ENCODE results near the gene SLC9A3.

SLC9A3 gene

GRCh38 chr5:500491-500890, 23.8 kb downstream of the SLC9A3 start:
- H3K27ac ChIP-seq (ENCODE audit: insufficient read depth in 1 of 2, low read depth in 1 of 2, low read length in 2 of 2, poor library complexity in 1 of 2, severe bottlenecking in 2 of 2): no peak overlapping the region
- no peaks in the 10 kb centered on the region for H3K9me3 ChIP-seq (ENCODE audit: control extremely low read depth in 1 of 5, control insufficient read depth in 4 of 5, insufficient read depth in 2 of 5, low read depth in 1 of 5, low read length in 4 of 5)
- 100% methylated on average over 4 of the region's 10 CpGs for whole genome bisulfite sequencing (ENCODE audit: insufficient coverage)
- H3K36me3 ChIP-seq (ENCODE audit: control insufficient read depth in 4 of 4, insufficient read depth in 4 of 4, low read length in 3 of 4): no peaks in the 10 kb centered on the region
- no peak for DNase-seq
- peaks cover 0 to 49% (median 9%) of the 10 kb centered on the region in 5 experiments for H3K27me3 ChIP-seq (replicated peaks in 2 of 5; ENCODE audit: control insufficient read depth in 4 of 5, insufficient read depth in 5 of 5, low read length in 4 of 5)
- H3K4me1 ChIP-seq (ENCODE audit: control extremely low read depth in 1 of 4, control insufficient read depth in 4 of 4, insufficient read depth in 4 of 4, low read length in 3 of 4): peaks cover 0 to 12% (median 10%) of the 10 kb centered on the region in 4 experiments
- CTCF ChIA-PET: interaction anchor here (0.7 kb wide), 1 partner anchor 134 kb away, joined by 3 read pairs; no protein-coding TSS in a partner anchor
- no peak overlapping the region for H3K4me3 ChIP-seq (ENCODE audit: control insufficient read depth in 1 of 7, extremely low read depth in 1 of 7, insufficient read depth in 4 of 7, low read depth in 2 of 7, low read length in 6 of 7)
- POLR2A ChIA-PET: no interaction called here

- WGBS (ENCODE audit: insufficient coverage): 97% methylated on average over 32 of the region's 32 CpGs
- ChIA-PET CTCF (interaction anchor here (0.7 to 1.1 kb wide), 2 partner anchors 25 to 135 kb away, joined by 3 to 4 read pairs; no protein-coding TSS in a partner anchor), POLR2A (no interaction called here)
- no peak overlapping the region for H3K4me3 ChIP-seq (ENCODE audit: control insufficient read depth in 1 of 7, extremely low read depth in 1 of 7, insufficient read depth in 4 of 7, low read depth in 2 of 7, low read length in 6 of 7)
- H3K36me3 ChIP-seq (ENCODE audit: control insufficient read depth in 4 of 4, insufficient read depth in 4 of 4, low read length in 3 of 4): no peaks in the 10 kb centered on the region
- DNase-seq: no peak
- H3K9me3 ChIP-seq (ENCODE audit: control extremely low read depth in 1 of 5, control insufficient read depth in 4 of 5, insufficient read depth in 2 of 5, low read depth in 1 of 5, low read length in 4 of 5): no peaks in the 10 kb centered on the region
- no peak overlapping the region for H3K27ac ChIP-seq (ENCODE audit: insufficient read depth in 1 of 2, low read depth in 1 of 2, low read length in 2 of 2, poor library complexity in 1 of 2, severe bottlenecking in 2 of 2)
- peaks cover 0 to 45% (median 9%) of the 10 kb centered on the region in 5 experiments for H3K27me3 ChIP-seq (replicated peaks in 2 of 5; ENCODE audit: control insufficient read depth in 4 of 5, insufficient read depth in 5 of 5, low read length in 4 of 5)
- peaks cover 0 to 12% (median 10%) of the 10 kb centered on the region in 4 experiments for H3K4me1 ChIP-seq (ENCODE audit: control extremely low read depth in 1 of 4, control insufficient read depth in 4 of 4, insufficient read depth in 4 of 4, low read length in 3 of 4)
These were observed 24.7 kb downstream of the SLC9A3 start for GRCh38 chr5:499233-500209.

- WGBS (ENCODE audit: insufficient coverage): 84% methylated on average over 34 of the region's 40 CpGs
- H3K27me3 ChIP-seq (replicated peaks in 2 of 5; ENCODE audit: control insufficient read depth in 4 of 5, insufficient read depth in 5 of 5, low read length in 4 of 5): peaks cover 0 to 52% (median 9%) of the 10 kb centered on the region in 5 experiments
- DNase-seq: no peak
- POLR2A ChIA-PET: no interaction called here
- H3K36me3 ChIP-seq (ENCODE audit: control insufficient read depth in 4 of 4, insufficient read depth in 4 of 4, low read length in 3 of 4): no peaks in the 10 kb centered on the region
- H3K27ac ChIP-seq (ENCODE audit: insufficient read depth in 1 of 2, low read depth in 1 of 2, low read length in 2 of 2, poor library complexity in 1 of 2, severe bottlenecking in 2 of 2): no peak overlapping the region
- CTCF ChIA-PET: interaction anchor here (1.1 to 1.2 kb wide), 2 partner anchors 24 to 51 kb away, joined by 3 to 4 read pairs; no protein-coding TSS in a partner anchor
- no peaks in the 10 kb centered on the region for H3K9me3 ChIP-seq (ENCODE audit: control extremely low read depth in 1 of 5, control insufficient read depth in 4 of 5, insufficient read depth in 2 of 5, low read depth in 1 of 5, low read length in 4 of 5)
- no peak overlapping the region for H3K4me3 ChIP-seq (ENCODE audit: control insufficient read depth in 1 of 7, extremely low read depth in 1 of 7, insufficient read depth in 4 of 7, low read depth in 2 of 7, low read length in 6 of 7)
- peaks cover 0 to 12% (median 10%) of the 10 kb centered on the region in 4 experiments for H3K4me1 ChIP-seq (ENCODE audit: control extremely low read depth in 1 of 4, control insufficient read depth in 4 of 4, insufficient read depth in 4 of 4, low read length in 3 of 4)
These were observed 26.3 kb downstream of the SLC9A3 start for GRCh38 chr5:497871-498509.

- WGBS (ENCODE audit: insufficient coverage): 92% methylated on average over 21 of the region's 22 CpGs
- no peaks in the 10 kb centered on the region for H3K9me3 ChIP-seq (ENCODE audit: control extremely low read depth in 1 of 5, control insufficient read depth in 4 of 5, insufficient read depth in 2 of 5, low read depth in 1 of 5, low read length in 4 of 5)
- no peak overlapping the region for H3K4me3 ChIP-seq (ENCODE audit: control insufficient read depth in 1 of 7, extremely low read depth in 1 of 7, insufficient read depth in 4 of 7, low read depth in 2 of 7, low read length in 6 of 7)
- H3K27me3 ChIP-seq (replicated peaks in 2 of 5; ENCODE audit: control insufficient read depth in 4 of 5, insufficient read depth in 5 of 5, low read length in 4 of 5): peaks cover 0 to 45% (median 7%) of the 10 kb centered on the region in 5 experiments
- H3K4me1 ChIP-seq (ENCODE audit: control extremely low read depth in 1 of 4, control insufficient read depth in 4 of 4, insufficient read depth in 4 of 4, low read length in 3 of 4): peaks cover 0 to 10% (median 8%) of the 10 kb centered on the region in 4 experiments
- DNase-seq: no peak
- H3K36me3 ChIP-seq (ENCODE audit: control insufficient read depth in 4 of 4, insufficient read depth in 4 of 4, low read length in 3 of 4): no peaks in the 10 kb centered on the region
- ChIA-PET CTCF (interaction anchor here (1.2 kb wide), 1 partner anchor 50 kb away, joined by 3 read pairs; no protein-coding TSS in a partner anchor), POLR2A (no interaction called here)
- H3K27ac ChIP-seq (ENCODE audit: insufficient read depth in 1 of 2, low read depth in 1 of 2, low read length in 2 of 2, poor library complexity in 1 of 2, severe bottlenecking in 2 of 2): no peak overlapping the region
These were observed 27.1 kb downstream of the SLC9A3 start for GRCh38 chr5:497090-497700.

- WGBS (ENCODE audit: insufficient coverage): 69% methylated on average over 19 of the region's 19 CpGs
- Histone ChIP-seq H3K36me3 (ENCODE audit: control insufficient read depth in 4 of 4, insufficient read depth in 4 of 4, low read length in 3 of 4) (no peaks in the 10 kb centered on the region), H3K9me3 (ENCODE audit: control extremely low read depth in 1 of 5, control insufficient read depth in 4 of 5, insufficient read depth in 2 of 5, low read depth in 1 of 5, low read length in 4 of 5) (no peaks in the 10 kb centered on the region), H3K4me1 (ENCODE audit: control extremely low read depth in 1 of 4, control insufficient read depth in 4 of 4, insufficient read depth in 4 of 4, low read length in 3 of 4) (no peaks in the 10 kb centered on the region), H3K27ac (ENCODE audit: insufficient read depth in 1 of 2, low read depth in 1 of 2, low read length in 2 of 2, poor library complexity in 1 of 2, severe bottlenecking in 2 of 2) (no peak overlapping the region), H3K27me3 (replicated peaks in 2 of 5; ENCODE audit: control insufficient read depth in 4 of 5, insufficient read depth in 5 of 5, low read length in 4 of 5) (peaks cover 0 to 33% (median under 1%) of the 10 kb centered on the region in 5 experiments), H3K4me3 (ENCODE audit: control insufficient read depth in 1 of 7, extremely low read depth in 1 of 7, insufficient read depth in 4 of 7, low read depth in 2 of 7, low read length in 6 of 7) (no peak overlapping the region)
- ChIA-PET CTCF (no interaction called here), POLR2A (no interaction called here)
- no peak for DNase-seq
These were observed 28.2 kb downstream of the SLC9A3 start for GRCh38 chr5:496028-496427.

GRCh38 chr5:494667-495255, 29.5 kb downstream of the SLC9A3 start:
- H3K9me3 ChIP-seq (ENCODE audit: control extremely low read depth in 1 of 5, control insufficient read depth in 4 of 5, insufficient read depth in 2 of 5, low read depth in 1 of 5, low read length in 4 of 5): no peaks in the 10 kb centered on the region
- POLR2A ChIA-PET: interaction anchor here (0.7 kb wide), 1 partner anchor 613 kb away, joined by 3 read pairs; no protein-coding TSS in a partner anchor
- peaks cover 0 to 30% (median 0%) of the 10 kb centered on the region in 5 experiments for H3K27me3 ChIP-seq (replicated peaks in 2 of 5; ENCODE audit: control insufficient read depth in 4 of 5, insufficient read depth in 5 of 5, low read length in 4 of 5)
- no peaks in the 10 kb centered on the region for H3K4me1 ChIP-seq (ENCODE audit: control extremely low read depth in 1 of 4, control insufficient read depth in 4 of 4, insufficient read depth in 4 of 4, low read length in 3 of 4)
- no peaks in the 10 kb centered on the region for H3K36me3 ChIP-seq (ENCODE audit: control insufficient read depth in 4 of 4, insufficient read depth in 4 of 4, low read length in 3 of 4)
- CTCF ChIA-PET: interaction anchor here (1.0 kb wide), 1 partner anchor 11 kb away, joined by 3 read pairs; no protein-coding TSS in a partner anchor
- DNase-seq: no peak
- 83% methylated on average over 38 of the region's 38 CpGs for WGBS (ENCODE audit: insufficient coverage)
- H3K4me3 ChIP-seq (ENCODE audit: control insufficient read depth in 1 of 7, extremely low read depth in 1 of 7, insufficient read depth in 4 of 7, low read depth in 2 of 7, low read length in 6 of 7): no peak overlapping the region
- H3K27ac ChIP-seq (ENCODE audit: insufficient read depth in 1 of 2, low read depth in 1 of 2, low read length in 2 of 2, poor library complexity in 1 of 2, severe bottlenecking in 2 of 2): no peak overlapping the region
